ENCODE measurements around the gene NTRK1. TPM values are rescaled to one million over a fixed set of nuclear protein-coding genes. Genes with fewer than 3 reads are reported as not detected.

NTRK1 gene
- total RNA-seq, 1 experiment from 2014 or later, result 0.89 TPM

GRCh38 chr1:156833603-156834002 is 27.1 kb upstream of the NTRK1 start:
- H2AFZ ChIP-seq (ENCODE audit: low read depth, low read length, poor library complexity, severe bottlenecking), result no peak overlapping the region
- no peaks in the 10 kb centered on the region for H3K36me3 ChIP-seq (ENCODE audit: control insufficient read depth in 1 of 2, insufficient read depth in 2 of 2, low read length in 2 of 2)
- H3K27me3 ChIP-seq (ENCODE audit: insufficient read depth, low read length), result peaks cover 14% of the 10 kb centered on the region; the same call in 1 of the 2 replicates
- no peak overlapping the region for H3K4me2 ChIP-seq (ENCODE audit: low read length)
- no peak overlapping the region for H3K9ac ChIP-seq (ENCODE audit: low read length)
- BruUV-seq (replicated peaks), result no TSS peak
- ChIA-PET RAD21 (ENCODE audit: low non-redundant PET in 1 of 2, low total read pairs in 2 of 2, uncharacterized antibody in 2 of 2, unreplicated experiment in 2 of 2) (no interaction called here), CTCF (interaction anchor here (0.6 to 1.4 kb wide), 2 partner anchors 9 to 20 kb away, joined by 3 to 5 read pairs; no protein-coding TSS in a partner anchor), POLR2A (no interaction called here)
- H3K9me2 ChIP-seq (ENCODE audit: insufficient read depth), result no peaks in the 10 kb centered on the region
- H3K4me1 ChIP-seq (ENCODE audit: control insufficient read depth in 1 of 2, insufficient read depth in 2 of 2, low read length in 2 of 2), result no peaks in the 10 kb centered on the region
- no peak overlapping the region for H3K27ac ChIP-seq (ENCODE audit: low read depth, low read length)
- DNase-seq (ENCODE audit: low read depth, low spot score) (no peak), ATAC-seq (peak; percentile 67; the same call in 1 of the 2 replicates)
- H3K79me2 ChIP-seq (ENCODE audit: insufficient read depth, low read length), result no peaks in the 10 kb centered on the region
- no peak overlapping the region for H3K4me3 ChIP-seq (replicated peaks in 1 of 2; ENCODE audit: low read depth in 1 of 2, low read length in 2 of 2)
- H3K9me3 ChIP-seq (ENCODE audit: control insufficient read depth in 1 of 2, insufficient read depth in 1 of 2, low read depth in 1 of 2, low read length in 2 of 2), result no peaks in the 10 kb centered on the region
- H4K20me1 ChIP-seq (ENCODE audit: insufficient read depth), result no peaks in the 10 kb centered on the region
- intact Hi-C loops (cut with micrococcal nuclease), result no loop called here
- TF ChIP-seq TCF7L2 (IDR thresholded peaks at IDR 0.05; ENCODE audit: borderline replicate concordance, extremely low read depth, insufficient read depth, insufficient read length) (no peak), CTCF (IDR thresholded peaks at IDR 0.05 in 2 of 3, conservative IDR thresholded peaks at IDR 0.05 in 1 of 3; ENCODE audit: borderline replicate concordance in 1 of 3, insufficient read depth in 1 of 3, low read depth in 2 of 3, low read length in 2 of 3) (peak in 2 of 3 experiments; percentile 16 to 26; a peak in 3 of 6 replicates)

- Histone ChIP-seq H4K20me1 (ENCODE audit: insufficient read depth) (no peaks in the 10 kb centered on the region), H3K4me2 (ENCODE audit: low read length) (no peak overlapping the region), H3K79me2 (ENCODE audit: insufficient read depth, low read length) (no peaks in the 10 kb centered on the region), H3K27ac (ENCODE audit: low read depth, low read length) (no peak overlapping the region), H3K4me3 (replicated peaks in 1 of 2; ENCODE audit: low read depth in 1 of 2, low read length in 2 of 2) (no peak overlapping the region), H3K9ac (ENCODE audit: low read length) (no peak overlapping the region), H3K9me2 (ENCODE audit: insufficient read depth) (no peaks in the 10 kb centered on the region), H3K4me1 (ENCODE audit: control insufficient read depth in 1 of 2, insufficient read depth in 2 of 2, low read length in 2 of 2) (no peaks in the 10 kb centered on the region), H2AFZ (ENCODE audit: low read depth, low read length, poor library complexity, severe bottlenecking) (no peak overlapping the region), H3K27me3 (ENCODE audit: insufficient read depth, low read length) (peaks cover 14% of the 10 kb centered on the region; the same call in 1 of the 2 replicates), H3K9me3 (ENCODE audit: control insufficient read depth in 1 of 2, insufficient read depth in 1 of 2, low read depth in 1 of 2, low read length in 2 of 2) (no peaks in the 10 kb centered on the region), H3K36me3 (ENCODE audit: control insufficient read depth in 1 of 2, insufficient read depth in 2 of 2, low read length in 2 of 2) (no peaks in the 10 kb centered on the region)
- DNase-seq (ENCODE audit: low read depth, low spot score) (no peak), ATAC-seq (no peak)
- RAD21 ChIA-PET (ENCODE audit: low non-redundant PET in 1 of 2, low total read pairs in 2 of 2, uncharacterized antibody in 2 of 2, unreplicated experiment in 2 of 2), result no interaction called here
- CTCF ChIA-PET, result interaction anchor here (0.6 to 1.4 kb wide), 2 partner anchors 10 to 20 kb away, joined by 3 to 5 read pairs; no protein-coding TSS in a partner anchor
- POLR2A ChIA-PET, result no interaction called here
- BruUV-seq (replicated peaks), result no TSS peak
- intact Hi-C loops (cut with micrococcal nuclease), result no loop called here
- TF ChIP-seq RAD21 (IDR thresholded peaks at IDR 0.05; ENCODE audit: low read depth), result no peak
- no peak for TF ChIP-seq FOSL1 (IDR thresholded peaks at IDR 0.05; ENCODE audit: low read depth)
- no peak for TF ChIP-seq CEBPB (IDR thresholded peaks at IDR 0.05; ENCODE audit: low read depth)
- no peak for TF ChIP-seq EZH2 (IDR thresholded peaks at IDR 0.05)
- no peak for TF ChIP-seq JUND (IDR thresholded peaks at IDR 0.05)
- no peak for TF ChIP-seq SIN3A (IDR thresholded peaks at IDR 0.05; ENCODE audit: low read depth)
- no peak for TF ChIP-seq ATF3 (IDR thresholded peaks at IDR 0.05)
- TF ChIP-seq POLR2A (IDR thresholded peaks at IDR 0.05; ENCODE audit: borderline replicate concordance, extremely low read depth, insufficient read depth, insufficient read length), result no peak
- TF ChIP-seq CTCF (IDR thresholded peaks at IDR 0.05 in 2 of 3, conservative IDR thresholded peaks at IDR 0.05 in 1 of 3; ENCODE audit: borderline replicate concordance in 1 of 3, insufficient read depth in 1 of 3, low read depth in 2 of 3, low read length in 2 of 3), result no peak
These were observed 26.3 kb upstream of the NTRK1 start for GRCh38 chr1:156834322-156834721.

All from HCT116 (cell line).